ENCODE measurements around the gene IL10RB.
A peak's percentile ranks its signal among the peaks of the same experiment; 100 is the strongest.
"Not testable (repeated sequence)": the region's sequence is repeated elsewhere in the genome, so short reads cannot be mapped to it uniquely, and the experiment has no call there.

IL10RB gene

GRCh38 chr21:33266050-33266788 lies at the start of gene IL10RB:
TSS of gene IL10RB (plus strand) at chr21:33266367. CDS start at chr21:33266466, 99 bp downstream.
- DNase-seq (ENCODE audit: low read depth in 2 of 2) = peak; percentile 64 to 67

DNA sequence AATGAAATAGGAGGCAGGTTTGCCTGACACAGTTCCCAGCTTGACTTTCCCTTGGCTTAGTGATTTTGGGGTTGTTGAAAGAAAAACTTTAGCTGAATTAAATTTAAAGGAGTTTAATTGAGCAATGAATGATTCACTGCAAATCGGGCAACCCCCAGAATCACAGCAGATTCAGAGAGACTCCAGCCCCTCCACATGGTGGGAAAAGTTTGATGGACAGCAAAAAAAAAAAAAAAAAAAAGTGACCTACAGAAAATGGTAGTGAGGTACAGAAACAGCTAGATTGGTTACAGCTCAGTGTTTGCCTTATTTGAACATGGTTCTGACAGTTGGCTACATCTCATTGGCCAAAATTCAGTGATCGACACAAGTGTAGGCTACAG lies 49.0 kb upstream of the IL10RB start:
- DNase-seq (ENCODE audit: low read depth in 2 of 2) = no peak

DNA sequence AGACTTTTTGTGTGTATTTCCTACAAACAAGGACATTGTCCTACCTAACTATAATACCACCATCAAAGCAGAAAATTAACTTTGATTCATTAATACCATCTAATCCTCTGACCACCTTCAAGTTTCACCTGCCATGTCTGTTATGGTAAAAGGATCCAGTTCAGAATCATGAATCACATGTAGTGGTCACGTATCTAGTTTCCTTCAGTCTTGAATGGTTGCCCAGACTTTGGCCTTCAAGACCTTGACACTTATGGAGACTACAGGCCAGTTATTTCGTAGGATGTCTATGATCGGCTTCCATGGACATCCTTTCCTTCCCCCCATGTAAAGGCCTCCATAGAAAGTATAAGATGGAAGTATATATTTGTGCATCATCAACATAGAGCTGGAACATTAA lies 46.9 kb upstream of the IL10RB start:
- no peak for DNase-seq (ENCODE audit: low read depth in 2 of 2)

DNA sequence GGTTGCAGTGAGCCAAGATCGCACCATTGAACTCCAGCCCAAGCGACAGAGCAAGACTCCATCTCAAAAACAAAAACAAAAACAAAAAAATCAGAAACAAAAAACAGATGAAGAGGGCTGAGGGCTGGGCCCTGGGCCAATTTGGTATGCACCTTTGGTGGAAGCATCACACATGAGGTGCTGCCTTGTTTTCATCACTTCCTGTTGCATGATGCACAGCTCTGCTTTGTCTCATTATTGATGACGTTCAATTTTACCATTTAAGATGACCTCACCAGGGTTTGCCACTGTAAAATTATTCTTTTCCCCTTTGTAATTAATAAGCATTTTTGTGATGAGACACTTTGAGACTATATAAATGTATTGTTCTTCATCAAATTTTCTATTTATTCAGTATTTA lies 46.2 kb upstream of the IL10RB start:
- DNase-seq (ENCODE audit: low read depth in 2 of 2) = no peak

GRCh38 chr21:33225376-33225775 lies 40.8 kb upstream of the IL10RB start:
- not testable (repeated sequence) for DNase-seq (ENCODE audit: low read depth in 2 of 2)

DNA sequence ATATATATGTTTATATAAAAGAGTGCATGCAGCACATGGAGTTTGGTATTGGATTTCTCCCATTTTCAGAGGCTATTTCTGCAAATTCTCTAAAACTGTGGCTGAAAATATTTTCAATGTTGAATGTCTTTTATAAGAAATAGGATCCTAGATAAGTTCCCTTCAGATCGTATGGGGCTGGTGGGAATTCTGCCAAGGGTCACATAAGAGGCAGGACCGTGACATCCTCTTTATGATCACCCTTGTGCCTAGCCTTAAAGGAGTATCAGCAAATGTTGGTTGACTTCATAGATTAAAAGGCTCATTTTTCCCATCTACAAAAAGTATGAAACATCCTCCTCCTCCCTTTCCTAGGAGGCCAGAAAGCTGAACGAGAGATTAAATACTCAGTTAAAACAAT lies 37.7 kb upstream of the IL10RB start:
- no peak for DNase-seq (ENCODE audit: low read depth in 2 of 2)

DNA sequence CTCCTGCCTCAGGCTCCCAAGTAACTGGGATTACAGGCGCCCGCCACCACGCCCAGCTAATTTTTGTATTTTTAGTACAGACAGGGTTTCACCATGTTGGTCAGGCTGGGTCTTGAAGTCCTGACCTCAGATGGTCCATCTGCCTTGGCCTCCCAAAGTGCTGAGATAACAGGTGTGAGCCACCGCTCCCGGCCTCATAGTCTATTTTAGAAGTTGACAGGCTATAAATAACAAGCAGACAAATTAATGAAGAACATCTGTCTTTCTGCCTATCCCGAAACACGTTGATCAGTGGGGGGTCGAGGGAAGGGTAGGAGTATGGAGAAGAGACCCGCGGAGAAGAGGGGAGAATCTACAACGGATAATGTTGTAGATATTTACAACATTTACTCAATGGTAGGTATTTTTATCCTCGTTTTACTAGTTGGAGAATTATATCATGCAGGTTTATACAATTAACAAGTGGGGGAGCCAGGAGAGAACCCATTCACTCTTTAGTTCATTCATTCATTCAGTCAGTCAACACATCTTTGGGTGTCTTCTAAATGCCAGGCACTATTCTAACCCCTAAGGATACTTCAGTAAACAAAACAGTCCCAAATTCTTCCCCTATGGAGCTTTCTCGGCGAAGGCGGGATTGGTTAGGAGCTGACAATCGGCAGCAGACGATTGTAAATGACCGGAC lies 36.9 kb upstream of the IL10RB start:
- no peak for DNase-seq (ENCODE audit: low read depth in 2 of 2)

DNA sequence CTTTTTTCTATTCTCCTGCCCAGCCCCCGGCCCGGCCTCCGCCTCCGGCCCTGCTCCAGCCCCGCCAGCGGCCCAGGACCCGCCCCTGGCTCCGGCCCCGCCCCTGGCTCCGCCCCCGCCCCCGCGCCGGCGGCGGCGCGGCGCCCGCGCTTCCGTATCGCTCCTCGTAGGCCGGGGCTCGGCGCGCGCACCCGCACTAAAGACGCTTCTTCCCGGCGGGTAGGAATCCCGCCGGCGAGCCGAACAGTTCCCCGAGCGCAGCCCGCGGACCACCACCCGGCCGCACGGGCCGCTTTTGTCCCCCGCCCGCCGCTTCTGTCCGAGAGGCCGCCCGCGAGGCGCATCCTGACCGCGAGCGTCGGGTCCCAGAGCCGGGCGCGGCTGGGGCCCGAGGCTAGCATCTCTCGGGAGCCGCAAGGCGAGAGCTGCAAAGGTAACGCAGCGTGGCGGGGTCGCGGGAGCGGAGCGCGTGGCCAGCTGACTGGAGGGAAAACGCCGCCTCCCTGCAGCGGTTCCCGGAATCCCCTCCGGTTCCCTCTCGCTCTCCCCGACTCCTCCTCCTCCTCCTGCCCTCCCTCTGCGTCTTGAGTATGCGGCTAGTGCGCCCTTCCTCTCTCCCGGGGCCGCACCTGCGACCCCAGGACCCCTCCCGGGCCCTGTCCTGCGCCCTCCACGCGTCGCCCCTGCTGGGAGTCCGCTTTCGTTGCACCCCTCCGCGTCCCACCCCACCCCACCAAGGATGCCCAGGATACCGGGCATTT lies 36.2 kb upstream of the IL10RB start, which contains the start of gene IFNAR2:
Gene IFNAR2 (plus strand): TSS at position 155 of the 761 bp plus-strand sequence. CDS start 11,985 bp downstream, outside the sequence.
- peak; percentile 61 to 69 for DNase-seq (ENCODE audit: low read depth in 2 of 2)

DNA sequence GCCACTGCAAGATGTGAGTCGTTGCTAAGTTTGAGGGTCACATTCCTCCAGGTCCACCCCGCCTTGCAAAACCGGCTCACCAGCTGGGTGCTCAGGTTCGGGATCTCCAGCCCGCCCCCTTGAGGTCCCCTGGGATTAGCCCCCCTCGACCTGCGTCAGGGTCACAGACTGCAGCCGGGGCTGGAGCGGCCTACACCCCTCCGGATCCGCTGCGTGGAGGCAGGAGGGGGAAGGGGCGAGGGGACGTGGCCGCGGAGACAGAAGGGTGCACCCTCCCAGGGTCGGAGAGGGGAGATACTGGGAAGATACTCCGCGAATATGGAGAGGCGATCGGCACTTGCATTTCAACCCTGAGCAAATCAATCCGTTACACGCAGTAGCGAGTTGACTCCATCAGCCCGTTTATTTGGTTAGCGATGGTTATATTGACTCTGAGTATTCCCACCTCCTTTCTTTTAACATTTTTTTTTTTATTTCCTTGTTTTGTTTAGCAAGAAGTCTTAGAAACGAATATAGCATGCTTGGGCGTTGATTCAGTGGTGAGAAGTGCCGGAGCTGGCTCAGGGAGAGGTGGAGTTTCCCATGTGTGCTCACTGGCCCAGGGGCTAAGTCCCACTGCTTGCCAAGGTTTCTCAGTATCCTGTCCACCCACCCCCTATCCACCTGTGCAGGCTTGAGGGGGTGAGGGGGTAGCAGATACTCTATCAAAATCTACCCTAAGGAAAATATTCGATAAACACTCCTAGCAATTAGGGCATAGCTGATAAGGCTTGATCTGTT lies 35.4 kb upstream of the IL10RB start:
- DNase-seq (ENCODE audit: low read depth in 2 of 2) = no peak

GRCh38 chr21:33231526-33231925 lies 34.6 kb upstream of the IL10RB start:
- DNase-seq (ENCODE audit: low read depth in 2 of 2) = peak; percentile 29 to 44

DNA sequence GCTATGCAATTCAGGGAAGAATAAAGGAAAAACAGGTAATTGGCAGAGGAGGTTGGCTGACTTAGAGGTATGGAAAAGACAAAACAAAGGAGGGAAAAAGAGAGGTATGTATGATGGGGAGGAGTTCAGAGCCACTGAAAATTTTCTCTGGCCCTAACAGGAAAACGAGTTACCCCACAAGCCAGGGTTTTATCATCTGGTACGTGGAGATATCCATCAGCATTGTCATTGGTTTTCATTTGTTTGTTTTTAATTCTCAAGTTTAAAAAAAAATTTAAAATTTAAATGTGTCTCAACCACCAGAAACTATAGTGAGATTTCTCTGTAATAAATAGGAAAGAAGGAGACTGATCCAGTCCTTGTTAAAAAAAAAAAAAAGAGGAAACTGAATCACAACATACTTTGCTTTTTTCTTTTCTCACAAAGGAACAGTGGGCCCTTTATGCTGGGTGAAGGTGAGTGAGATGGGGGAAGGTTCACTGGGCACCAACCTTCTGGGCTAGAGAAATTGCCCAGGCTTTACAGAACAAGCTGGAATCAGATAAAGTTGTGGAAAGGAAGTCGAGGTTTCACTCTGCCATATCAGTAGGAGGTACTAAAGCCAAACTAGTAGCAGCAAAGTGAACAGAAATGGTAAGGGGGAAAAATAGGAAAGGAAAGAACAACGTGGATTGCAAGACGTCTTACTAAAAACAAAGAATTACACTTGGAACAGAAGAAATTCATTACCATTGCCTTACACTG lies 33.7 kb upstream of the IL10RB start:
- DNase-seq (ENCODE audit: low read depth in 2 of 2) = no peak

GRCh38 chr21:33234635-33235520 lies 31.3 kb upstream of the IL10RB start:
- no peak for DNase-seq (ENCODE audit: low read depth in 2 of 2)

- no peak for DNase-seq (ENCODE audit: low read depth in 2 of 2)
These were observed 30.0 kb upstream of the IL10RB start for GRCh38 chr21:33236013-33236686.

DNA sequence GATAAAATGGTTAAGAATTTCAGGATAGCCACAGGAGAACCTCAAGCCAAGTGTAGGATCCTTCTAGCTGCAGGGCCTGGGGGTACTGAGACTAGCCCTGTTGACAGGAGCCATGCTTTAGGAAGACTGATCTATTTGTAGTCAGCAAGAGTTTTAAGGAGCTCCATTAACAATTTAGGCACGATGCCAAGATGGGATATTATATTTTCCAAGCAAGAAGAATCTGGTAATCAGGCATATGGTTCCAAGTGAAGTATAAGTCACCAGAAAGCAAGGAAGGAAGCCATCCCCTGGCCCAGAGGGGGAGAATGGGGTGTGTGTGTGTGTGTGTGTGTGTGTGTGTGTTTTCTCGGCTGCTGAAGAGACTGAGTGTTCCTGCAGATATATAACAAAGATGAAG lies 29.4 kb upstream of the IL10RB start:
- no peak for DNase-seq (ENCODE audit: low read depth in 2 of 2)

- DNase-seq (ENCODE audit: low read depth in 2 of 2) = no peak
These were observed 28.7 kb upstream of the IL10RB start for GRCh38 chr21:33237486-33237885.

- no peak for DNase-seq (ENCODE audit: low read depth in 2 of 2)
These were observed 28.0 kb upstream of the IL10RB start for GRCh38 chr21:33238146-33238545.

DNA sequence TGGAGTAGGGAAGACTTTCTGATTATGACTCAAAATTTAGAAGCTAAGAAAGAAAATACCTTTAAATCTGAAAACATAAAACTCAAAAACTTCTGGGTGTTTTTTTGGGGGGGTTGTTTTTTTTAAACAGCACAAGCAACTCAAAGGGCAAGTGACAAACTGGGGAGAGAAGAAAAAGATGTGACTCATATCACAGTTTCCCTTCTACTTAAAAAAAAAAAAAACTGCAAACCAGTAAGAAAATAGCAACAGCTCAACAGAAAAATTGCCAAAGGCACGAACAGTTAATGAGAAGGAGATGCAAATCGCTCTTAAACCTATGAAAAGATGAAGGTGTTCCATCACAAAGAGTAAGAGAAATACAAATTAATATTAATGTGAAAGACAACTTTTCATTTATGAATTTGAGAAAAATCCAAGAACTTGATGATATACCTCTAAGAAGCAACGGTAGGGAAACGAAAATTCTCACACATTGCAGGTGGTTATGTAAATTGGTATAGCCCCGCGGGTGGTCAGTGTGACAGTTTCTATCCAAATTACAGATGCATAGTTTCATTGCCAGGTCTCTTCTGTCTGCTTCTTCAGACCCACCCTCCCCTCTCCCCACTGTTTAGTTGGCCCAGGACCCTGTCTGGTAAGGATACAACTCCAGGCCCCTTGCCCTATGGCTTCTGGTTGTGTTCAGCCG lies 27.5 kb upstream of the IL10RB start:
- no peak for DNase-seq (ENCODE audit: low read depth in 2 of 2)

- DNase-seq (ENCODE audit: low read depth in 2 of 2) = not testable (repeated sequence)
These were observed 26.5 kb upstream of the IL10RB start for GRCh38 chr21:33239559-33240127.
